GM04503 (cell line): Measurements from ENCODE around the gene UPP2.

ENCODE experiments used
- DNase-seq: peaks from one replicate; pipeline ENCODE4 v3.0.0-alpha.2; 2012; ENCODE audit warnings: low read depth

UPP2 gene

GRCh38 chr2:158101384-158101926 is at the start of gene UPP2:
Gene UPP2 (plus strand): TSS chr2:158101876. CDS start chr2:158102064, 188 bp downstream.
- no peak for DNase-seq

- DNase-seq: no peak
Measured at GRCh38 chr2:158052761-158053160, 48.9 kb upstream of the UPP2 start.

DNA sequence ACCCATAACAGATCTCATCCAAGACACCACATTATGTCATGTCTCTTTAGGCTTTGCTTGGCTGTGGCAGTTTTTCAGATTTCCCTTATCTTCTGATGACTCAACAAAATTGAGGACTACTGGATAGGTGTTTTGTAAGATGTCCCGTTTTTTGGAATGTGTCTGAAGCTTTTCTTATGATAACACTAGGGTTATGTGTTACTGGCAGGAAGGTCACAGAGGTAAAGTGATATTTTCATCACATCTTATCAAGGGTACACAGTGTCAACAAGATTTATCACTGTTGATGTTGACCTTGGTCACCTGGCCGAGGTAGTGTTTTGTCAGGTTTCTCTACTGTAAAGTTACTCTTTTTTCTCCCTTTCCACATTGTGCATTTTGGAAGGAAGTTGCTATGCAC is 44.8 kb upstream of the UPP2 start:
- no peak for DNase-seq

DNA sequence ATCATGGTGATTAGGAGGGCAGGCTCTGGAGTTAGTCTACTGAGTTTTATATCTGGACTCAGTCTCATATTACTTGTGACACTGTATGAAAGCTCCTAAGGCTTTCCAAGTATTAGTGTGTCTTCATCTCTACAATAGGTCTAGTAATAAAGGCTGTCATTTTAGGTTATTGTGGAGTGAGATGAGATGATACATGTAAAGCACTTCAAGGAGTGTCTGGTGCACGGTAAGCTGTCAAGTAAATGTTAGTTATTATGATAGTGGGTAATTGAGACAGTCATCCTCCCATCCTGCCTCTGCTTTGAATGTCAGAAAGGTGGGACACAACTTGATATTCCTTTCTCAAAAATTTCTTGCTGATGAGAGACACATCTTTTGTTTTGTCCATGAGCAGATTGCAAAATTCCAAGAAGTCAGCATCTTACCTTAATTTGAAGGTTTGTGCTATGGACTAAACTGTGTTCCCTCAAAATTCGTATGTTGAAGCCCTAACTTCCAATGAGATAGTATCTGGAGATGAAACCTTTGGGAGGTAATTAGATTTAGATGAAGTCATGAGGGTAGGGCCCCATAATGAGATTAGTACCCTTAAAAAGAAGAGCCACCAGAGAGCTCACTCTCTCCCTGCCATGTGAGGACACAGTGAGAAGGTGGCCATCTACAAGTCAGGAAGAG is 41.4 kb upstream of the UPP2 start:
- no peak for DNase-seq

GRCh38 chr2:158060835-158061435 is 40.7 kb upstream of the UPP2 start:
- peak; percentile 10 for DNase-seq

DNA sequence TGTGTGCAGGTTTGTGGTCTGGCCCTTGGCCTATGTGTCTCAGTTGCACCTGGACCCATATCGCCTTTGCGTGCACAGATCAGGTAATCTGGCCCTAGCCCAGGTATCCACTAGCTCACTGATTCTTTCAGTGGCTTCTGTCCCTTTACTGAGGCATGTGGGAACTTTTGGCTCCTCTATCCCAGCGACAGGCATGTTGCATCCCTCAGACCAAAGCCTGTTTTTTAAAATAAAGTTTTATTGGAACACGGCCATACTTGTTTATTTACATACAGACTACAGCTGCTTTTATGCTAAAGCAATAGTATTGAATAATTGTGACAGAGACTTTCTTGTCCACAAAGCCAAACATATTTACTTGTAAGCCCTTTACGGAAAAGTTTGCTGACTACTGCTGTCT is 39.9 kb upstream of the UPP2 start:
- no peak for DNase-seq

- no peak for DNase-seq
Measured at GRCh38 chr2:158066046-158066713, 35.5 kb upstream of the UPP2 start.

GRCh38 chr2:158071018-158071417 is 30.7 kb upstream of the UPP2 start:
- DNase-seq: no peak

GRCh38 chr2:158072361-158072760 is 29.3 kb upstream of the UPP2 start:
- no peak for DNase-seq

DNA sequence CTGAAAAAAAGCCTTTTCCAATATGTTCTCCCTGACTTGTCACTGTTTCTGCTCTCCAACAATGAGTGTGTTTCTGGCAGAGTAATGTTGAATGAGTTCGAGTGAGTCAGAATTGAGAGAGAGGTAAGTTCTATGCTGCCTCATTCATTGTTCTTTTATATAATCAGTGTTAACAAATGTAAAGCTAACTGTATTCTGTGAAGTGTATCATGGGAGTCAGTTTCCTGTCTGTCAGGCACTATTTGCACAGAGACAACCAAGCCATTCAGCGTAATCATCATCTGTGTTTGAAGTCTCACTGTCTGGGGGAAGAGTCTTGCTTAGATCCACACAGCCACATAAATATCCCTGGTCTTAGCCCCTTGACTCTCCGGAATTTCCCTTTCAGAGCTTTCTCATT is 22.0 kb upstream of the UPP2 start:
- DNase-seq: no peak

DNA sequence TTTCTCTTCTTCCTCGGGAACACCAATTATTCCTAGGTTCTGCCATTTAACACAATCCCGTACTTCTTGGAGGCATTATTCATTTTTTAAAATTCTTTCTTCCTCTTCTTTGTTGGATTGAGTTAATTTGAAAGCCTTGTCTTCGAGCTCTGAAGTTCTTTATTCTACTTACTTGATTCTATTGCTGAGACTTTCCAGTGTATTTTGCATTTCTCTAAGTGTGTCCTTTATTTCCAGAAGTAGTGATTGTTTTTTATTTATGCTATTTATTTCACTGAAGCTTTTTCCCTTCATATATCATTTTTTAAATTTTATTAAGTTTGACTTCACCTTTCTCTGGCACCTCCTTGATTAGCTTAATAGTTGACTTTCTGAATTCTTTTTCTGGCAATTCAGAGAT is 13.6 kb upstream of the UPP2 start:
- no peak for DNase-seq

- no peak for DNase-seq
Measured at GRCh38 chr2:158089322-158089721, 12.4 kb upstream of the UPP2 start.

GRCh38 chr2:158091647-158092046 is 10.0 kb upstream of the UPP2 start:
- DNase-seq: no peak

DNA sequence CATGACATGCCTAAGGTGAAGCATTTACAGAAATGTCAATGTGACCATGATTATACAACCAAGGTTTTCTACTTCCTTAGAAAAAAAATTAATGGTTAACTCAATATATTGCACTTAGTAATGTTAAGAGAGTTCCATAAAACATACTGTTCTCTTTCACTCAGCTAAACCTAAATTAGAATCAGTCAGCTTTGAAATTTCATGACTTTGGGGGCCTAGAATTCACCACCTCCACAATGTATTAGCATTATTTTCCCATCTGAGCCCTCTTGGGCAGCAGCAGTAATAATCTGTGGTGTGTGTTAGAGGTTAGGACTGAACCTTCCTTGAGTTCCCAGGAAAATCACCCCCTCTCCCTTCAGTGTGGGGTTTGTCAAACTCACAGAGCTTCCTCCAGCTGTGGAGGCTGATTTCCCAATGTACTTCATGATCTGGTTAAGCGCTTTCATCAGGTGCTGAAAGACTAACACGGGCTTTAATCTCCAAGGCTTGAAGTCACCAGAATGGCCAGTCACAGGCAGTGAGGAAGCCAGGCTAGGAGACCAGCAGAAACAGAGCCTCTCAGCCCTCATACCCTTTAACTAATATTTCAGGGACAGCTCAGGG is 7.1 kb upstream of the UPP2 start:
- no peak for DNase-seq

- DNase-seq: no peak
Measured at GRCh38 chr2:158095269-158095668, 6.4 kb upstream of the UPP2 start.

DNA sequence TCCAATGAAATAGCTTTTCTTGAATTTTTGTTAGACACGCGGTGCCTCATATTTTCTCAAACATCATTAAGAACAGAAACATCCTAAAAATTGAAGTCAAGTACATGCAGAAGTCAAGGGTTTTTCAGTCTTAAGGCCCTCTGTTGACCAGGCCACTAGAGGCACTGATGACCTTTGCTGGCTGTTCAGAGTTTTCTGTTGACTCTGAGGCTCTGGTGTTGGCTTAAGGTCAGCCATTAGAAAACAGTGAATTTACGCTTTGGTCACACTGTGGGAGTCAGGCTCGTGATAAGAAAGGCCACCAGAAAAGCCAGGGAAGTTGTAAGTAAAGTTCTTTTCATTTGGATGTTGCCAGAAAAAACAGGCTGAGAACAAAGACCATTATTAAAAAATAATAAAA is 5.8 kb upstream of the UPP2 start:
- no peak for DNase-seq

DNA sequence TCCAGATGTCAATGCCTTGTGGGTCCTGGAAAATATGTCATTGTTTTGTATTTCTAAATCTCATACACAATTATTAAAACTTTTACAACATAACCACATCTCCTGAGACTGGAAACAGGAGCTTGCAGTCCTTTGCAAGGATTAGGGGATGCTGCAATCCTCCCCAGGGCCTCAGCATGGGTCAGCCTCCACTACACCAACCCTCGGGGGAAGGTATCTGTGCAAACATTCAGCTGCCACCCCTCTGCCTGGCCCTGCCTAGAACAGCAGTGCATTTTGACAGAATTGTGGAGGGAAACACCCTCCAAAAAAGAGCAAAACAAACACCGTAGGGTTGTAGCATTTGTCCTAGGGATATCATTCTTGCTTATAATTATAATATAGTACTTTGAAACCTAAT is 4.2 kb upstream of the UPP2 start:
- DNase-seq: no peak

DNA sequence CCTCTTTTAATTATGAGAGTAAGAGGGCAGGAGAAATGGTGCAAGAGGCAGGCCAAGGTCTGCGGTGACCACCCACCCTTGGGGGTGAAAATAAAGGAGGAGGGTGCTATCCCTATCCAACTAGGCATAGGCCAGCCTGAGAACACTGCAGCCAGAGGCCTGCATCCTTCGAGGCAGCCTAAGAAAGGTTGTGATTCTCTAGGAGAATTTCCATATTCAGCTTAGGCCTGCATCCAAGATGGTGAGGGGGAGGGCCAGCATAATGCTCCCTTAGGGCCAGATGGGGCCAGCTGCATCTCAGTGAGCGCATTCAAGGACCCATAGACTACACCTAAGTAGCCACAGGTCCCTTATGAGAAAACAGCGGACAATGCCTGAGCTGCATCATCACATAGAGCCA is 3.5 kb upstream of the UPP2 start:
- DNase-seq: no peak

DNA sequence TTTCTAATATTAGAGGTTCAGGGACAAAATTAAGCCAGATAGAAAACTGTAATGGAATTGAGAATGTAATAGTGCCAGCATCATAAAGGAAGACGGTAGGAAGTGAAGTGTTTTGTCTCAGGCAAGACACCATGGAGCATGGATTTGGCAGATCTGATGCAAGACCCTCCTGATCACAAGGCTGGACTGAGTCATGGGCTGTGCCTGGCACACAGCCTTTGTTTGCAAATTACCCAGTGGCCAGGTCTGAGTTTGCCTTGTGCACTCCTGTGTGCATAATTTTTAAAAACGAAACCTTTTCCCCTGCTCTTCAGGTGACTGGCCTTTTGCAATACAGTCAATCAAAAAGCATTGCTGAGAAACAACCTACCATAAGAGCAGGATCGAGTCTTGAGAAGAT is 2.0 kb upstream of the UPP2 start:
- DNase-seq: no peak

DNA sequence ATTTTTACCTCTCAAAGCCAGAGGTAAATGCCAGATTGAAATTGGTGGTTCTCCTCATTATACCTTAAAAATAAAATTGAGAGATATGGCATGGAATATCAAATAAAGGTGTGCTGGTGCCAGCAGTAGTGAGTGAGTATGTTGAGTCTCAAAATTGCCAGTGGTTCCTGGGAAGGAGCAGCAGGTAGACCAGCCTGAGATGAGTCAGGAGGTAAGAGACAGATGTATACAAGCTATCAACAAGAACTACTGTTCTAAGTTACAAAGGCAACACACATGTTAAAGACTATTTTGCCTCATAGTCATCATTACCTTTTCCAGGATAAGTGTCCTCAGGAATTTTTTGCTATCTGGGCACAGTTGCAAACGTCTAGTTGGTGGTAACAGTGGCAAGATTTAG is 1.3 kb upstream of the UPP2 start:
- DNase-seq: no peak

- DNase-seq: no peak
Measured at GRCh38 chr2:158102446-158102845, 770 bp downstream of the UPP2 start.

DNA sequence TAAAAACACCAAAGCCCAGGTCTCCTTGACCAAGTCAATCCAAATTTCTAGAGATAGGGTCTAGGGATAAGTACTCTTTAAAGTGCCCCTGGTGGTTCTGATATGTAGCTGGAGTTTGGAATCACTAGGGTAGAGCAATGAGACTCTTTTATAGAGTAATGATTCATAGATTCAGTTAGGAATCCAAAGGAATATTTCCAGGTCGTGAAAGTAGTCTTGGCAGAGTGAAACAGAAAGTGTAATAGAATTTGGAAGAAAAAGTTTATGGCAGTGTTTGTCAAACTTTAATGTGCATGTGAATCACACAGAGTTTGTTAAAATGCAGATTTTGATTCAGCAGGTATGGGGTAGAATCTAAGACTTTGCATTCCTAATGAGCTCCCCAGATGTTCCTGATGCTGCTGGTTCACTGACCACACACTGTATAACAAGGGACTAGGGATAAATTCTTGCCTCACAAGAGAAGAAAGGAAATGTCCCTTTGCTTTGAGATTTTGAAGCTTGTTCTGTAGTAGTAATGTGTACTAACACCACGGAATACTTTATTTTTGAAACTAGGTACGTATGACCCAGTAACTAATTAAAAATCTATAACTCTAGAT is 1.8 kb downstream of the UPP2 start:
- DNase-seq: no peak

- DNase-seq: no peak
Measured at GRCh38 chr2:158104903-158105302, 3.2 kb downstream of the UPP2 start.
